Loucy (cell line): ENCODE results near the gene DMP1.

ENCODE experiments used
- H2AFZ ChIP-seq: fragments of 200-600 bp; sonication (generic); 2 replicates; pipeline ENCODE4 v1.6.0; 2016; ENCODE audit warnings: antibody characterized with exemption, mild to moderate bottlenecking, low read length, moderate library complexity
- H3F3A ChIP-seq: fragments of 200-600 bp; 2 replicates; pipeline ENCODE4 v1.6.0; 2016; ENCODE audit warnings: antibody characterized with exemption, low read depth, mild to moderate bottlenecking
- H3K27me3 ChIP-seq: fragments of 200-600 bp; sonication (generic); 2 replicates; pipeline ENCODE4 v1.6.1; 2014; ENCODE audit warnings: low read length, mild to moderate bottlenecking; ENCODE audit not compliant: insufficient read depth, poor library complexity, severe bottlenecking
- H3K36me3 ChIP-seq: fragments of 200-600 bp; sonication (generic); 2 replicates; pipeline ENCODE4 v1.6.1; 2016; ENCODE audit warnings: low read length; ENCODE audit not compliant: insufficient read depth
- H3K4me1 ChIP-seq: fragments of 200-600 bp; sonication (generic); 2 replicates; pipeline ENCODE4 v1.5.1; 2014; ENCODE audit warnings: low read length, mild to moderate bottlenecking; ENCODE audit not compliant: insufficient read depth, poor library complexity, severe bottlenecking
- H3K4me2 ChIP-seq: fragments of 200-600 bp; sonication (generic); 2 replicates; pipeline ENCODE4 v1.6.0; 2014; ENCODE audit warnings: antibody characterized with exemption, low read length, low read depth, mild to moderate bottlenecking; ENCODE audit not compliant: poor library complexity, severe bottlenecking
- H3K4me3 ChIP-seq: fragments of 200-600 bp; sonication (generic); 2 replicates; pipeline ENCODE4 v1.5.1; 2014; ENCODE audit warnings: low read length, mild to moderate bottlenecking, mixed read lengths; ENCODE audit not compliant: poor library complexity, severe bottlenecking
- H3K79me2 ChIP-seq: fragments of 200-600 bp; sonication (generic); 2 replicates; pipeline ENCODE4 v1.6.1; 2014; ENCODE audit warnings: low read length; ENCODE audit not compliant: insufficient read depth
- H3K9ac ChIP-seq: fragments of 200-600 bp; sonication (generic); 2 replicates; pipeline ENCODE4 v1.6.0; 2014; ENCODE audit warnings: mild to moderate bottlenecking, low read depth, low read length, moderate library complexity; ENCODE audit not compliant: poor library complexity, severe bottlenecking
- H3K9me2 ChIP-seq: fragments of 200-600 bp; sonication (generic); replicated peaks from 2 replicates; pipeline ENCODE4 v1.6.1; 2016; ENCODE audit warnings: low read depth, low read length, mixed read lengths
- H3K9me3 ChIP-seq: fragments of 200-600 bp; sonication (generic); 2 replicates; pipeline ENCODE4 v1.6.1; 2014; ENCODE audit warnings: mild to moderate bottlenecking, antibody characterized with exemption, low read length, low read depth; ENCODE audit not compliant: insufficient read depth
- H4K20me1 ChIP-seq: fragments of 200-600 bp; sonication (generic); 2 replicates; pipeline ENCODE4 v1.6.0; 2014; ENCODE audit warnings: antibody characterized with exemption, low read length, mild to moderate bottlenecking; ENCODE audit not compliant: insufficient read depth, poor library complexity, severe bottlenecking
- CTCF ChIP-seq: fragments of 200-600 bp; sonication (generic); conservative IDR thresholded peaks from 2 replicates; pipeline ENCODE4 v1.5.1; 2014; ENCODE audit warnings: mild to moderate bottlenecking, antibody characterized with exemption, low read length
- EZH2phosphoT487 ChIP-seq: fragments of 200-600 bp; IDR thresholded peaks from 2 replicates; pipeline ENCODE4 v1.6.1; 2018; ENCODE audit warnings: antibody characterized with exemption, mild to moderate bottlenecking, moderate library complexity, borderline replicate concordance

DMP1 gene

DNA sequence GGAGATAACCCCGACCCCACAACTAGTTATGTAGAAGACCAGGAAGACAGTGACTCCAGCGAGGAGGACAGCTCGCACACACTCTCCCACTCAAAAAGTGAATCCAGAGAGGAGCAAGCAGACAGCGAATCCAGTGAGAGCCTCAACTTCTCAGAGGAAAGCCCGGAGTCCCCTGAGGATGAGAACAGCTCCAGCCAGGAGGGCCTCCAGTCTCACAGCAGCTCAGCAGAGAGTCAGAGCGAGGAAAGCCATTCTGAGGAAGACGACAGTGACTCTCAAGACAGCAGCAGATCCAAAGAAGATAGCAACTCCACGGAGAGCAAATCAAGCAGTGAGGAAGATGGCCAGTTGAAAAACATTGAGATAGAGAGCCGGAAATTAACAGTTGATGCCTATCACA, 12.8 kb downstream of the DMP1 start:
- H3K4me1 ChIP-seq: no peaks in the 10 kb centered on the region
- no peaks in the 10 kb centered on the region for H3K9me3 ChIP-seq
- no peaks in the 10 kb centered on the region for H3K27me3 ChIP-seq
- no peak overlapping the region for H3K4me2 ChIP-seq
- H3F3A ChIP-seq: no peaks in the 10 kb centered on the region
- H3K79me2 ChIP-seq: no peaks in the 10 kb centered on the region
- H2AFZ ChIP-seq: no peak overlapping the region
- TF ChIP-seq CTCF: no peak
- no peak for TF ChIP-seq EZH2phosphoT487
- H3K36me3 ChIP-seq: no peaks in the 10 kb centered on the region
- no peaks in the 10 kb centered on the region for H3K9me2 ChIP-seq
- no peak overlapping the region for H3K4me3 ChIP-seq
- no peaks in the 10 kb centered on the region for H4K20me1 ChIP-seq
- no peak overlapping the region for H3K9ac ChIP-seq

- no peaks in the 10 kb centered on the region for H3K27me3 ChIP-seq
- H3K4me1 ChIP-seq: no peaks in the 10 kb centered on the region
- no peak overlapping the region for H3K4me3 ChIP-seq
- no peaks in the 10 kb centered on the region for H3F3A ChIP-seq
- no peak overlapping the region for H3K9ac ChIP-seq
- no peak overlapping the region for H2AFZ ChIP-seq
- no peak overlapping the region for H3K4me2 ChIP-seq
- no peaks in the 10 kb centered on the region for H3K36me3 ChIP-seq
- no peaks in the 10 kb centered on the region for H3K79me2 ChIP-seq
- TF ChIP-seq EZH2phosphoT487: no peak
- no peak for TF ChIP-seq CTCF
- H3K9me2 ChIP-seq: no peaks in the 10 kb centered on the region
- H4K20me1 ChIP-seq: no peaks in the 10 kb centered on the region
- H3K9me3 ChIP-seq: no peaks in the 10 kb centered on the region
Observed at GRCh38 chr4:87669373-87669772, 19.3 kb downstream of the DMP1 start.

DNA sequence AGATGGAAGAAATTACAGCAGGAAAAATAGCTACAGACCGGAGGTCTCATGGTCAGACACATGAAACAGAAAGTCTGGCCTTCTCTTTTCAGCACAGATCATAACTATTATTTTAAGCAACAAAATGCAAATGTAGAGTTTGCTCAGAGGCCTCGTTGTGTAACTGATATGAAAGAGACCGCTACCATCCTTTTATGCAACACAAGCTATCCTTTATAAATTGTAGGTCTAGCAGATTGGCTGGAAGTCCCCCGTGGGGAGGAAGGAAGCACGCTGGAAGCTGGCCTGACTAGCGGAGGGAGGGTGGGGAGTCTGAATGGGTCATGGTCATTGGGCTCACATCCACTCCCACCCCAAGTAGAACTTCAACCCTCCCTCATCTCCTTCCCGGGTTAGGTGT, 27.7 kb downstream of the DMP1 start:
- Histone ChIP-seq H3K4me2 (no peak overlapping the region), H3K9me3 (no peaks in the 10 kb centered on the region), H4K20me1 (no peaks in the 10 kb centered on the region), H3K27me3 (no peaks in the 10 kb centered on the region), H3K79me2 (no peaks in the 10 kb centered on the region), H3F3A (no peaks in the 10 kb centered on the region), H2AFZ (no peak overlapping the region), H3K4me3 (no peak overlapping the region), H3K4me1 (no peaks in the 10 kb centered on the region), H3K36me3 (no peaks in the 10 kb centered on the region), H3K9ac (no peak overlapping the region), H3K9me2 (no peaks in the 10 kb centered on the region)
- no peak for TF ChIP-seq CTCF
- TF ChIP-seq EZH2phosphoT487: no peak
